Neural progenitor cell (in vitro differentiated cells): ENCODE measurements around the gene PIGQ. TPM values are rescaled to one million over a fixed set of nuclear protein-coding genes. Genes with fewer than 3 reads are reported as not detected.
A peak's percentile ranks its signal among the peaks of the same experiment; 100 is the strongest.

Experiments used
- DNase-seq: peaks from one replicate; pipeline ENCODE4 v3.0.0-alpha.2; 2016; ENCODE audit warnings: low spot score
- H2AFZ ChIP-seq: fragments of 200-600 bp; sonication (generic); replicated peaks from 2 replicates; pipeline ENCODE4 v1.6.1; 2016; ENCODE audit warnings: antibody characterized with exemption
- H3F3A ChIP-seq: fragments of 200-600 bp; sonication (generic); 2 replicates; pipeline ENCODE4 v1.6.1; 2016; ENCODE audit warnings: antibody characterized with exemption, low read depth
- H3K27ac ChIP-seq: fragments of 200-600 bp; sonication (generic); 2 replicates; pipeline ENCODE4 v1.5.1; 2016; ENCODE audit warnings: mild to moderate bottlenecking
- H3K27me3 ChIP-seq: fragments of 200-600 bp; sonication (generic); 2 replicates; pipeline ENCODE4 v1.6.1; 2016; ENCODE audit warnings: mild to moderate bottlenecking, moderate library complexity
- H3K36me3 ChIP-seq: fragments of 200-600 bp; sonication (generic); 2 replicates; pipeline ENCODE4 v1.5.1; 2016
- H3K4me1 ChIP-seq: fragments of 200-600 bp; sonication (generic); 2 replicates; pipeline ENCODE4 v1.6.1; 2016; ENCODE audit warnings: mixed run types
- H3K4me2 ChIP-seq: fragments of 200-600 bp; sonication (generic); 2 replicates; pipeline ENCODE4 v1.6.1; 2016
- H3K4me3 ChIP-seq: fragments of 200-600 bp; sonication (generic); 2 replicates; pipeline ENCODE4 v1.5.1; 2016
- H3K79me2 ChIP-seq: fragments of 200-600 bp; sonication (generic); 2 replicates; pipeline ENCODE4 v1.6.1; 2016; ENCODE audit warnings: low read depth
- H3K9ac ChIP-seq: fragments of 200-600 bp; sonication (generic); 2 replicates; pipeline ENCODE4 v1.6.1; 2016
- H3K9me3 ChIP-seq: fragments of 200-600 bp; sonication (generic); 2 replicates; pipeline ENCODE4 v1.5.1; 2016; ENCODE audit warnings: low read depth
- H4K20me1 ChIP-seq: fragments of 200-600 bp; sonication (generic); 2 replicates; pipeline ENCODE4 v1.6.1; 2016; ENCODE audit warnings: low read depth
- H3K27ac Mint-ChIP-seq: 3 replicates; pipeline ENCODE4 v1.8.0; 2021; ENCODE audit warnings: mixed read lengths
- H3K27me3 Mint-ChIP-seq: 2 replicates; pipeline ENCODE4 v1.8.0; 2022; ENCODE audit warnings: low read depth, mild to moderate bottlenecking, inconsistent platforms, moderate library complexity, mixed read lengths; ENCODE audit not compliant: insufficient read depth
- H3K36me3 Mint-ChIP-seq: 3 replicates; pipeline ENCODE4 v1.8.0; 2021; ENCODE audit warnings: mixed read lengths
- H3K4me1 Mint-ChIP-seq: 3 replicates; pipeline ENCODE4 v1.8.0; 2021; ENCODE audit warnings: mixed read lengths
- H3K4me3 Mint-ChIP-seq: 3 replicates; pipeline ENCODE4 v1.8.0; 2021; ENCODE audit warnings: mild to moderate bottlenecking, moderate library complexity, mixed read lengths
- H3K9me3 Mint-ChIP-seq: 3 replicates; pipeline ENCODE4 v1.8.0; 2020; ENCODE audit warnings: mixed read lengths
- CTCF ChIP-seq: fragments of 200-600 bp; sonication (generic); IDR thresholded peaks from 2 replicates; pipeline ENCODE4 v1.5.1; 2017; ENCODE audit warnings: antibody characterized with exemption, mild to moderate bottlenecking
- EZH2 ChIP-seq: fragments of 200-600 bp; sonication (generic); IDR thresholded peaks from 2 replicates; pipeline ENCODE4 v1.6.1; 2017; ENCODE audit warnings: antibody characterized with exemption, mild to moderate bottlenecking, moderate library complexity
- EZH2phosphoT487 ChIP-seq: fragments of 200-600 bp; sonication (generic); IDR thresholded peaks from 2 replicates; pipeline ENCODE4 v1.6.1; 2017; ENCODE audit warnings: antibody characterized with exemption
- total RNA-seq: library from RNA; depleted of rRNA; stranded (reverse); fragments of >200 nt; gene quantifications from 2 replicates; pipeline ENCODE4 v1.2.3, GENCODE V29; 2015; ENCODE audit warnings: low replicate concordance

Gene PIGQ
- total RNA-seq, 1 donor from 2014 or later = 16.1 TPM

GRCh38 chr16:620700-621525 is 51.1 kb downstream of the PIGQ start:
- H4K20me1 ChIP-seq = peaks cover 13% of the 10 kb centered on the region
- H3K4me1 ChIP-seq = no peaks in the 10 kb centered on the region
- Mint-ChIP-seq H3K36me3 (peaks cover 4% of the 10 kb centered on the region), H3K27me3 (no peaks in the 10 kb centered on the region), H3K27ac (no peak overlapping the region), H3K4me3 (no peak overlapping the region), H3K4me1 (peaks cover 15% of the 10 kb centered on the region), H3K9me3 (no peaks in the 10 kb centered on the region)
- no peaks in the 10 kb centered on the region for H3K79me2 ChIP-seq
- H3K36me3 ChIP-seq = no peaks in the 10 kb centered on the region
- no peaks in the 10 kb centered on the region for H3K9me3 ChIP-seq
- no peak overlapping the region for H3K27ac ChIP-seq
- no peaks in the 10 kb centered on the region for H3K27me3 ChIP-seq
- H3K4me3 ChIP-seq = no peak overlapping the region
- H3K4me2 ChIP-seq = no peak overlapping the region
- H2AFZ ChIP-seq = no peak overlapping the region
- DNase-seq = no peak
- peaks cover 5% of the 10 kb centered on the region for H3F3A ChIP-seq
- no peak overlapping the region for H3K9ac ChIP-seq
- TF ChIP-seq EZH2 (no peak), EZH2phosphoT487 (no peak), CTCF (no peak)

GRCh38 chr16:621526-622105 is 51.8 kb downstream of the PIGQ start:
- H3K9me3 ChIP-seq = no peaks in the 10 kb centered on the region
- peaks cover 5% of the 10 kb centered on the region for H3K36me3 Mint-ChIP-seq
- no peak overlapping the region for H3K9ac ChIP-seq
- H3K9me3 Mint-ChIP-seq = no peaks in the 10 kb centered on the region
- no peaks in the 10 kb centered on the region for H3K36me3 ChIP-seq
- H3K79me2 ChIP-seq = no peaks in the 10 kb centered on the region
- H3K27me3 Mint-ChIP-seq = no peaks in the 10 kb centered on the region
- H3K4me3 Mint-ChIP-seq = peak overlapping the region; percentile 30
- H4K20me1 ChIP-seq = peaks cover 13% of the 10 kb centered on the region
- H3F3A ChIP-seq = peaks cover 5% of the 10 kb centered on the region
- no peak for DNase-seq
- H3K27ac Mint-ChIP-seq = peak overlapping the region; percentile 13
- H3K4me1 ChIP-seq = no peaks in the 10 kb centered on the region
- peaks cover 18% of the 10 kb centered on the region for H3K4me1 Mint-ChIP-seq
- no peak overlapping the region for H3K27ac ChIP-seq
- TF ChIP-seq EZH2 (no peak), CTCF (no peak), EZH2phosphoT487 (no peak)
- H2AFZ ChIP-seq = no peak overlapping the region
- no peak overlapping the region for H3K4me2 ChIP-seq
- no peaks in the 10 kb centered on the region for H3K27me3 ChIP-seq
- no peak overlapping the region for H3K4me3 ChIP-seq

DNA sequence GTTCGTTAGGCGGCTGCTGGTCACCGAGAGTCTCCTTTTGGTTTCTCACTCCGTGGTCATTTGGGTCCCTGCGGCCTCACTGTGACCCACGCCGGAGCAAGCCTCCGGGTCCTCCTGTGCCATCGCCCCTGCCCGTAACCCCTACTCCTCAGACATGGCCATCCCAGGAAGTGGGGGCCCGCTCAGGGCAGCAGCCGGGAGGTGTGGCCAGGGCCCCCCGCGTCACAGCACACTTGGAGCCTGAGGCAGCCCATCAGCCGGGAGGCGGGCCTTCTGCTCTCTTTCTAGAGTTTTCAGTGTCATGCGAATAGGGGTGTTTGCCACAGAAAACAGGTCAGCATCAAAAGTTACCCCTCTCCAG is 53.1 kb downstream of the PIGQ start:
- DNase-seq = no peak
- Mint-ChIP-seq H3K27me3 (peaks cover 3% of the 10 kb centered on the region), H3K27ac (no peak overlapping the region), H3K9me3 (no peaks in the 10 kb centered on the region), H3K4me3 (no peak overlapping the region), H3K4me1 (peaks cover 20% of the 10 kb centered on the region), H3K36me3 (peaks cover 5% of the 10 kb centered on the region)
- H3K9me3 ChIP-seq = no peaks in the 10 kb centered on the region
- no peaks in the 10 kb centered on the region for H3K79me2 ChIP-seq
- H3F3A ChIP-seq = peaks cover 5% of the 10 kb centered on the region
- no peak overlapping the region for H3K27ac ChIP-seq
- H3K27me3 ChIP-seq = no peaks in the 10 kb centered on the region
- H3K9ac ChIP-seq = no peak overlapping the region
- H2AFZ ChIP-seq = no peak overlapping the region
- peaks cover 13% of the 10 kb centered on the region for H4K20me1 ChIP-seq
- no peak overlapping the region for H3K4me2 ChIP-seq
- H3K4me1 ChIP-seq = no peaks in the 10 kb centered on the region
- no peaks in the 10 kb centered on the region for H3K36me3 ChIP-seq
- H3K4me3 ChIP-seq = no peak overlapping the region
- no peak for TF ChIP-seq CTCF
- no peak for TF ChIP-seq EZH2phosphoT487
- no peak for TF ChIP-seq EZH2
